ENCODE data around the gene PIM1.

Gene PIM1

DNA sequence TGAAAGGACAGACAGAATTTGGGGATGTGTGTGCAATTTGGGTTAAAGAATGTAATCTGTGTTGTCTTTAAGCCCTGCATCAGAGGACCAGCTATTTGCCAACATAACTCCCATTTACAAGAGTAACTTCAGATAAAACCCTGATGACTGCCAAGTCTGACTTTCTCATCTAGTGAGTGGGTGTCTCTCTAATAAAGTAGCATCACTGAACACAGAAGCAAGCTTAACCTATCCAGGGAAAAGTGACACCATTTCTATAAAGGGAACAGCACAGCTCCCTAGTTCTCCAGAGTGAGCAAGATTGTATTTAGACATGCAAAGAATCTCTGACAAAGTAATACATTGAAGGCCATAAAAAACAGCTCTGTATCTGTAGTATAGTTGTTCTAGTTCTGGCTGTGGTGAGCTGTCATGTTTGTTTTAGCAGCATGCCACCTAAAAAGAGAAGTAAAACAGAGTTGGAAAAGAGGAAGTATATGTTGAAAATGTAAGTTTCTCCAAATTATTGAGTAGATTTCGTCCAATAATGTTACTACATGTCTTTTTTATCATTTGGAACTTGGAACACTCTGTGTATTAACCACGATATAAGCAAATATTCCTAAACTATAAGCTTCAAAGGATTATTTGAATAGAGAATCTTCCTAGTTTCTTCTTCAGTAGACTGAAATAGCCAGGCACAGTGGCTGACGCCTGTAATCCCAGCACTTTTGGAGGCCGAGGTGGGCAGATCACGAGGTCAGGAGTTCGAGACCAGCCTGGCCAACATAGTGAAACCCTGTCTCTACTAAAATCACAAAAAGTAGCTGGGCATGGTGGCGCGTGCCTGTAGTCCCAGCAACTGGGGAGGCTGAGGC is 8.8 kb upstream of the PIM1 start:
- H3K4me3 ChIP-seq (ENCODE audit: control insufficient read depth, low read depth, low read length) = no peak overlapping the region
- peak; percentile 80 for DNase-seq (ENCODE audit: low read depth)
- TF ChIP-seq CTCF (IDR thresholded peaks at IDR 0.05; ENCODE audit: control insufficient read depth, insufficient read depth, low read depth, low read length, missing control alignments) = no peak

GRCh38 chr6:37162740-37163139 is 7.2 kb upstream of the PIM1 start:
- DNase-seq (ENCODE audit: low read depth) = no peak
- TF ChIP-seq CTCF (IDR thresholded peaks at IDR 0.05; ENCODE audit: control insufficient read depth, insufficient read depth, low read depth, low read length, missing control alignments) = no peak
- no peak overlapping the region for H3K4me3 ChIP-seq (ENCODE audit: control insufficient read depth, low read depth, low read length)

GRCh38 chr6:37168163-37168758 is 1.7 kb upstream of the PIM1 start:
- no peak overlapping the region for H3K4me3 ChIP-seq (ENCODE audit: control insufficient read depth, low read depth, low read length)
- no peak for DNase-seq (ENCODE audit: low read depth)
- no peak for TF ChIP-seq CTCF (IDR thresholded peaks at IDR 0.05; ENCODE audit: control insufficient read depth, insufficient read depth, low read depth, low read length, missing control alignments)

- no peak for DNase-seq (ENCODE audit: low read depth)
Observed at GRCh38 chr6:37168811-37169495, 999 bp upstream of the PIM1 start.

GRCh38 chr6:37170273-37171200 is 585 bp downstream of the PIM1 start:
- H3K4me3 ChIP-seq (ENCODE audit: control insufficient read depth, low read depth, low read length) = peak overlapping the region; percentile 52
- no peak for DNase-seq (ENCODE audit: low read depth)
- TF ChIP-seq CTCF (IDR thresholded peaks at IDR 0.05; ENCODE audit: control insufficient read depth, insufficient read depth, low read depth, low read length, missing control alignments) = peak; percentile 31

More at GRCh38 chr6:37168811-37169495, 999 bp upstream of the PIM1 start:
- no peak for TF ChIP-seq CTCF (IDR thresholded peaks at IDR 0.05; ENCODE audit: control insufficient read depth, insufficient read depth, low read depth, low read length, missing control alignments)
- peak overlapping the region; percentile 61 for H3K4me3 ChIP-seq (ENCODE audit: control insufficient read depth, low read depth, low read length)

Data from AG09309 (cell line).